GM21423 (cell line): Measurements from ENCODE around the gene RARS1.
"Not testable (repeated sequence)": the region's sequence is repeated elsewhere in the genome, so short reads cannot be mapped to it uniquely, and the experiment has no call there.

ENCODE experiments used
- ATAC-seq: cut with Tn5 transposase; IDR thresholded peaks from one replicate; pipeline ENCODE4 v1.9.1; 2021; ENCODE audit warnings: mild to moderate bottlenecking, moderate library complexity; ENCODE audit not compliant: unreplicated experiment

The RARS1 gene

GRCh38 chr5:168480601-168481000 is 5.7 kb upstream of the RARS1 start:
- no peak for ATAC-seq

- ATAC-seq: peak; percentile 89
These were observed 4.9 kb upstream of the RARS1 start for GRCh38 chr5:168481330-168481788.

GRCh38 chr5:168482361-168482760 is 3.9 kb upstream of the RARS1 start:
- ATAC-seq: no peak

GRCh38 chr5:168489059-168489458 is 2.8 kb downstream of the RARS1 start:
- ATAC-seq: no peak

GRCh38 chr5:168494057-168494555 is 7.8 kb downstream of the RARS1 start:
- ATAC-seq: no peak

- ATAC-seq: no peak
These were observed 16.4 kb downstream of the RARS1 start for GRCh38 chr5:168502563-168503237.

GRCh38 chr5:168513861-168514428 is 27.7 kb downstream of the RARS1 start:
- no peak for ATAC-seq

- no peak for ATAC-seq
These were observed 39.6 kb downstream of the RARS1 start for GRCh38 chr5:168525856-168526255.

GRCh38 chr5:168527756-168528295 is 41.6 kb downstream of the RARS1 start:
- no peak for ATAC-seq

- no peak for ATAC-seq
These were observed 42.5 kb downstream of the RARS1 start, which contains the start of gene FBLL1 for GRCh38 chr5:168528521-168529373. Gene FBLL1, plus strand, starts transcription at chr5:168529305. Its CDS starts 200 bp downstream, at chr5:168529505.

GRCh38 chr5:168529374-168530234 is 43.3 kb downstream of the RARS1 start:
- no peak for ATAC-seq

GRCh38 chr5:168530621-168531150 is 44.4 kb downstream of the RARS1 start:
- no peak for ATAC-seq

GRCh38 chr5:168531191-168531590 is 44.9 kb downstream of the RARS1 start:
- no peak for ATAC-seq

GRCh38 chr5:168531987-168532864 is 46.0 kb downstream of the RARS1 start:
- ATAC-seq: no peak

- not testable (repeated sequence) for ATAC-seq
These were observed 48.1 kb downstream of the RARS1 start for GRCh38 chr5:168534351-168534750.

GRCh38 chr5:168537176-168537575 is 50.9 kb downstream of the RARS1 start:
- ATAC-seq: no peak

GRCh38 chr5:168549554-168549953 is 63.3 kb downstream of the RARS1 start:
- ATAC-seq: no peak

GRCh38 chr5:168550656-168551055 is 64.4 kb downstream of the RARS1 start:
- ATAC-seq: no peak

- no peak for ATAC-seq
These were observed 65.9 kb downstream of the RARS1 start for GRCh38 chr5:168552146-168552545.
